Epithelial cell of prostate (primary cell): Measurements from ENCODE around the gene KCTD1.

Source experiments
- DNase-seq: peaks from one replicate; pipeline ENCODE4 v3.0.0-alpha.2; 2011; ENCODE audit warnings: low read depth, low spot score
- H3K27ac ChIP-seq: fragments of 450-650 bp; 2 replicates; pipeline ENCODE4 v1.5.1; 2017; ENCODE audit warnings: mild to moderate bottlenecking

KCTD1 gene

GRCh38 chr18:26550998-26551694 lies 2.8 kb upstream of the KCTD1 start:
- H3K27ac ChIP-seq = peak overlapping the region; percentile 94
- DNase-seq = no peak

GRCh38 chr18:26549263-26550094 lies 1.1 kb upstream of the KCTD1 start:
- no peak for DNase-seq
- H3K27ac ChIP-seq = peak overlapping the region; percentile 94

DNA sequence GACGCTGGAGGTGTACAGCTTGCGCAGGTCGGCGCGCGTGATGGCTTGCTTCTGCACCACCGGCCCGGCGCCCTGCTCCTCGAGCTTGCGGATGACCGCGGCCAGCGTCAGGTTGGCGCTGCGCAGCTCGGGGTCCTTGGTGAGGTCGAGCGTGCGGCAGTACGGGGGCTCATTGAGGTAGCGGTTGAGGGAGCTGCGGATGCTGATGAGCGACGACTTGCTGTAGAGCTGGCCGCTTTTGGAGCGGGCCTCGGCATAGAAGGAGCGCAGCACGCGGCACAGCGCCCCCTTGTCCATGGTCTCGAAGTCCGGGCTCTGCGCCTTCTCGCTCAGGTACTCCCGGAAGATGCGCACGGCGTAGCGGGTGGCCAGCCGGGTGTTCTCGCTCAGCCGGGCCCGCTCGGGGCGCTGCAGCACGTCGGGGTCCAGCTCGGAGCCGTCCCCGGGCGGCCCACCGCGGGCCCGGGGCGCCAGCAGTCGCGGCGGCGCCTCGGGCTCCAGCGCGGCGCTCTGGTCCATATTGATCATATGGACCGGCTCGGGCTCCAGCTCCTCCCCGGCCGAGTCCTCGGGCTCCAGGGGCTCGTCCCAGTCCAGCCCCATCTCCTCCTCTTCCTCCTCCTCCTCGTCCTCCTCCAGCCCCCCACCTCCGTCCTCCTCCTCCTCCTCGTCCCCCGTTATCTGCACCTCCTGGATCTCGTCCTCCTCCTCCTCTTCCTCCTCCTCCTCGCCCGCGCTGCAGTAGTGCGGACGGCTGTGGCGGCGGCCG lies 523 bp downstream of the KCTD1 start:
- peak; percentile 73 for DNase-seq
- peak overlapping the region; percentile 94 for H3K27ac ChIP-seq

DNA sequence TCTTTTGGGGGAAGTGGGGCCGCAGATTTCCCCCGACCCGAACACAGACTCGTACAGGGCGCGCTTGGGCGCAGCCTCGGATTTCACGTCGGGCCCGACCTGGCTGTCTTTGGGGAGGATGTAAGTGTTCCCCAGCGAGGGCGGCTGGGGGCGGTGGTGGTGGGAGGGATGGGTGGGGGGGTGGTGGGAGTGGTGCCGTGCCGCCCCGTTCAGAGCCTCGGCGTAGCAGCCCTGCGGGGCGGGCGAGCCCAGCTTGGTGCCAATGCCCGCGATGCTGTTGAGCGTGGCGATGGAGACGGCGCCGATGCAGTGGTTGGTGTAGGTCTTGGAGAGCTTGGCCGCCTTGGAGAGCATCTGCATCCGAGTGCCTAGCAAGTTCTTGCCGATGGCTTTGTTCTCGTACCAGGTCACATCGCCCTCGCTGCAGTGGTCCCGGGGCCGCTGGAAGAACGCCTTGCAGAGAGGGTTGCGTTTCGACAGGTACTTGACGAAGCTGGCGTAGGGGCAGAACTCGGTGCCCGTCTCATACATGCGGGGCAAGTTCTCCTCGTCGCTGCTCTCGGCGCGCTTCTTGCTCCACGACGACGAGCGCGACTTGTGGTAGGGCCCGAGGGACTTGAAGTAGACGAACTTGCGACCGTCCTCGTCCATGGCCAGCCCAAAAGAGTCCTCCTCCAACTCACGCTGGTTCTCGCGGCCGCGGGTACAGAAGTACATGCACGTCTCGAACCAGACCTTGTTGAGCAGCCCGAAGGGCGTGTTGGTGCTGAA lies 1.3 kb downstream of the KCTD1 start:
- peak overlapping the region; percentile 94 for H3K27ac ChIP-seq

GRCh38 chr18:26546170-26546874 lies 2.0 kb downstream of the KCTD1 start:
- no peak for DNase-seq
- H3K27ac ChIP-seq = peak overlapping the region; percentile 94

More for the DNA sequence above, 1.3 kb downstream of the KCTD1 start:
- DNase-seq = no peak

DNA sequence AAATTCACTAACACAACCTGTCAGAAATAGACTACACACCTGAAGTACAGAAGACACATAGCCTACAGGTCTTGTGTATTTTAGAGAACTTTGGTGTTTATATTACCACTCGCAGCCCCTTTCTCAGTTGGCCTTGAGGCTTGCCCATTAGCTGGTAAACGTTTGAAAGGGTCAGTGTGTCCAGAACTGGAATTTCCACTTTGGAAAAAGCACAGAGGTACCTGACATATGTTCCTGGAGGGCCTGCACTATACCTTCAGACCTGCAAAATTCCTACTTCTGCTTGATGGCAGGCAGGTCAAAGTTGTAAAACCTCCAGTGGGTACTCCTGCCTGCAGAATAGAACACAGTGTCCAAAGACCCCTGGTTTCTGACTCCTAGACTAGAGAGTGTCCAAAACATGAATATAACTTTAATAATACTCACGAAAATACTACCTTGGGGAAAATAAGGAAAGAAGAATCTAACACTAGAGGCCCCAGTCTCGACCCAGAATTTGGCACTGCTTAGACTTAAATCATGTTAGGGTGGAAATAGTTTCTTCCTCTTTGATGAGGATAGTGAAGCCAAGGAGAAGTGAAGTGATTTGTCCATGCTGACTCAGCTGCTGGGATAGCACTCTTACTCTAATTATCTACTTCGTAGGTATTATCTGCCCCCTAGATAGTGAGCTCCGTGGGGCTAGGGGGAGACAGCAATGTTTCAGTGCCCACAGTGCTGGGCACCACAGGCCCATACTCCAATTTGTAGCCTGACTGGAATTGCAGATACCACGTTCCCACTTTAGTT lies 2.8 kb downstream of the KCTD1 start:
- H3K27ac ChIP-seq = peak overlapping the region; percentile 94
- no peak for DNase-seq

DNA sequence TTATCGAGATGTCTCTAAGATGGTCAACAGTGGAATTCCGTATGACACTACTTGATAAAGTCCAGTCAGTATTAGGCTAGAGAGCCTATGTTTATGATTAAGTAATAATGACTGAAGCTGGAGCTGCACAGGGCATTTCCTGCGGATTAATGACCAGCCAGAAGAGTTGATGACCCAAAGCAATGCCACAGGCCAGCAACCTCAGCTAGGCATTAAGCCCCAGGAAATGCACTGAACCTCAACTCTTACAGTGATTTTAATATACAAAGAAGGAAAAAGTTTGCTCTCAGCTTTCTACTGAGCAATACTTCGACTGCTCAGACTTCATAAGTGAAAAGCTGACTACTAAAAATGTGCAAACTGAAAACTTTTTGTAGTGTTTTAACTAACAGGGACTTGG lies 3.9 kb downstream of the KCTD1 start:
- peak overlapping the region; percentile 94 for H3K27ac ChIP-seq
- no peak for DNase-seq

GRCh38 chr18:26543373-26543772 lies 5.0 kb downstream of the KCTD1 start:
- DNase-seq = no peak
- H3K27ac ChIP-seq = no peak overlapping the region

DNA sequence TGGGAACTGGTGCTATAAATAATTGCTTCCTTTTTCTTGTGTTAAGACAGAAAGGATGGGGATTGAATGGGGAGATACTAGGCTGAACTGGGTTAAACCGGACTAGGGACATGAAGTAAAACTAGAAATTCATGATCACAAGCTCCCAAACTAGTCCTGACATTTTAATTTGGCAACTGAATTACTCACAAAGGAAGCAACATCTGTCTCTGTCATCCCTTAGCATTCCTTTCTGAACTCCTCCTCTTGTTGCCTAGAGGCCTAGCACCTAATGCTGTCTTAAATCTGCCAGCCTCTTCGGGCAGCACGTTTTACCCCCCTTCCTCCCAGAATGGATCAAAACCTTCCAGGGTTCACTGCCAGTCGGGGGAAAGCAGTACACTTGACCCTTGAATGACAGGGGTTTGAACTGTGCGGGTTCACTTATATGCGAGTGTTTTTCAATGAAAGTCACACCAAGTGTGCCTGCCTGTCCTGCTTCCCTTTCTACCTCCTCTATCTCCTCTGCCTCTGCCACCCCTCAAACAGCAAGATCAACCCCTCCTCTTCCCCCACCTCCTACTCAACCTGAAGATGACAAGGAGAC lies 8.2 kb downstream of the KCTD1 start:
- no peak for DNase-seq

DNA sequence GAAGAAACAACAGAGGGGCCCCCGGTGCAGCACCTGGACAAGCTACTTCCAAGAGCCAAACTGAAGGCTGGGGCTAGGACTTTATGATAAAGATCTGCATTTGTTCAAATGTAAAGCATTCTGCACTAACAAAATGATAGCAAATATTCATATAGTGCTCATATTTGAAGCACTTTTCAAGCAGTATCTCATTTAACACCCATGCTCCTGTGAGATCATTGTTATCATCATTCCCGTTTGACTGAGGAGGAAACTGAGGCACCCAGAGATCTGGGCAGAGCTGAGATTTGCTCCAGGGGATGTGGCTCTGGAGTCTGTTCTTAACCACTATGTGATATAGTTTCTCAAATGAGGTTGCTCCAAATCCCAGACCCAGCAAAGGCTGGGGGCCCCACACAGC lies 9.8 kb downstream of the KCTD1 start:
- no peak for DNase-seq
- no peak overlapping the region for H3K27ac ChIP-seq

More for the DNA sequence above, 8.2 kb downstream of the KCTD1 start:
- peak overlapping the region; percentile 72 for H3K27ac ChIP-seq

GRCh38 chr18:26536664-26537063 lies 11.7 kb downstream of the KCTD1 start:
- no peak for DNase-seq
- H3K27ac ChIP-seq = peak overlapping the region; percentile 66

DNA sequence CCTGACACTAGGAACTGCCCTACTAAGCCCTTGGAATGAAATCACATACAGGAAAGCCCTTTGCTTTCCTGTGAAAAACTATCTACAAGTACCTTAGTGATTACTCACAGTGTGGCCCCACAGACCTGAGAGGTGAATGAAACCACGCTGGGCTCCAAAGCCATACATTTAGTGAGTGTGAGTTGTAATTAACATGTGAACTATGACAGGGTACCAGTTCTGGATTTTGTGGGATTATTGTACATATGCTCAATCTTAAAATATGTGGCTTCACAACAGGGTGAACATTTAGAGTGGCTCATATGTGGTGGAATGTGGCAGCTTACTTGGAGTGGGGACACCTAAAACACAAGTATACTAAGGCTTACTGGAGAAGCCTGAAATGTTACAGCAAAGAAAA lies 12.3 kb downstream of the KCTD1 start:
- peak overlapping the region; percentile 66 for H3K27ac ChIP-seq
- DNase-seq = no peak

DNA sequence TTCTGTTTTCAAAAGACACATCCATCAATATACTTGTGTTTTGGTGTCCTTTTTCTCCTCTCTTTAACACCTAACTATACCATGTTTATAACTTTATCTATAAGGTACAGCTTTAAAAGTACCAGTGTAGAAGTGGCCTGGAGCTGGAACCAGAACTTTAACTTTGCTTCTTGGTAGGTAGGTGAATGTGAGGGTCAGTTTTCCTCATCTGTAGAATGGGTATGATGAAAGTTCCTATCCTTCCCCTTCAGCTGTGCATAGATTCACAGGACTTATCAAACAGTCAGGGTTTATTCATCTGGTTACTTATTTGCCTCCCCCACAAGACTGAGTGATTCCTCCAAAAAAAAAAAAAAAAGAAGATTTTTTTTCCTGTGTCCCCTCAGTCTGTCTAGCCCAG lies 12.7 kb downstream of the KCTD1 start:
- peak overlapping the region; percentile 66 for H3K27ac ChIP-seq

GRCh38 chr18:26532367-26533340 lies 15.7 kb downstream of the KCTD1 start:
- DNase-seq = no peak
- peak overlapping the region; percentile 14 for H3K27ac ChIP-seq

More for the DNA sequence above, 12.7 kb downstream of the KCTD1 start:
- DNase-seq = no peak

DNA sequence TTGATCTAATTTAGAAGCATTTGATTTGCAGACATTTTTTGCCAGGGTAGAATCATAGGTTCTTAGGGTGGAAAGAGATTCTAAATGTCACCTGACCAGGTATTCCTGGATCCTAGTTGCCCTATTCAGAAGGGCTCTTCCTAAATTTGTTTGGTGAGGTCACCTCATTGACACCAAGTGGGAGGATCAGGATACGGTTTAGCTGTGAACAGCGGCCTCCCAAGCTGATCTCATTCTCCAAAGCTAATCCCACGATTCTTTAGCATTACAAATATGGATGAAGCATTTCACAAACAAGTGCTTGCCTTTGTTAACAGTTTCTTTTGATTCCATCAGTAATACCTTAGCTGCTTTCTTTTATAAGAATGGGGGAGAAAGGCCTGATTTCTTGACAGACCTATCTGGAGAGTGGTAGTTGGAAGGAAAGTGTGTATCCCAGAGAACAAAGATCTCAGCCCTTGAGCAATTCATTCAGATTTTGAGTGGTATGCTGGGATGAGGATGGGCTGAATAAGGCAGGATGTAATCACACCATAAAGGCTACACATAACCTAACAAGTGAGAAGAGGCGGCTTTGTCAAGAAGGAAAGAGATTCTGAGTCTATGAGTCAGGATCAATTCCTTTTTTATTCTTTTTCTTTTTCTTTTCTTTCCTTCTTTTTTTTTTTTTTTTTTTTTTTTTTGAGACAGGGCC lies 16.6 kb downstream of the KCTD1 start:
- DNase-seq = no peak
- H3K27ac ChIP-seq = peak overlapping the region; percentile 14

GRCh38 chr18:26526966-26527234 lies 21.5 kb downstream of the KCTD1 start:
- no peak overlapping the region for H3K27ac ChIP-seq
- DNase-seq = no peak
